MV-4-11 (cell line): Measurements from ENCODE around the gene CCDC6.
"Not testable (repeated sequence)": the region's sequence is repeated elsewhere in the genome, so short reads cannot be mapped to it uniquely, and the experiment has no call there.

Experiments
- DNase-seq: peaks from one replicate; lab custom pipeline; 2025; lab: John Stamatoyannopoulos, UW

Gene CCDC6

GRCh38 chr10:59906417-59907202 lies at the start of gene CCDC6:
CCDC6 (minus strand) TSS chr10:59906556; CDS start chr10:59906424, 132 bp downstream.
- peak; percentile 82 for DNase-seq

- no peak for DNase-seq
Measured at GRCh38 chr10:59954296-59954695, 47.9 kb upstream of the CCDC6 start.

GRCh38 chr10:59953711-59954110 lies 47.4 kb upstream of the CCDC6 start:
- DNase-seq = not testable (repeated sequence)

GRCh38 chr10:59950105-59950504 lies 43.7 kb upstream of the CCDC6 start:
- no peak for DNase-seq

- no peak for DNase-seq
Measured at GRCh38 chr10:59949608-59950007, 43.3 kb upstream of the CCDC6 start.

GRCh38 chr10:59945991-59946390 lies 39.6 kb upstream of the CCDC6 start:
- no peak for DNase-seq

GRCh38 chr10:59945590-59945989 lies 39.2 kb upstream of the CCDC6 start:
- DNase-seq = peak; percentile 12

- DNase-seq = no peak
Measured at GRCh38 chr10:59944339-59944935, 38.1 kb upstream of the CCDC6 start.

GRCh38 chr10:59942556-59942955 lies 36.2 kb upstream of the CCDC6 start:
- DNase-seq = no peak

GRCh38 chr10:59937720-59938119 lies 31.4 kb upstream of the CCDC6 start:
- DNase-seq = no peak

GRCh38 chr10:59934701-59935100 lies 28.3 kb upstream of the CCDC6 start:
- DNase-seq = peak; percentile 73

GRCh38 chr10:59930788-59931521 lies 24.6 kb upstream of the CCDC6 start:
- DNase-seq = not testable (repeated sequence)

- DNase-seq = no peak
Measured at GRCh38 chr10:59926086-59926485, 19.7 kb upstream of the CCDC6 start.

GRCh38 chr10:59922907-59923306 lies 16.6 kb upstream of the CCDC6 start:
- no peak for DNase-seq

- DNase-seq = no peak
Measured at GRCh38 chr10:59917922-59918321, 11.6 kb upstream of the CCDC6 start.

GRCh38 chr10:59913547-59914237 lies 7.3 kb upstream of the CCDC6 start:
- no peak for DNase-seq

- no peak for DNase-seq
Measured at GRCh38 chr10:59910867-59911266, 4.5 kb upstream of the CCDC6 start.

GRCh38 chr10:59909815-59910214 lies 3.5 kb upstream of the CCDC6 start:
- DNase-seq = no peak

- DNase-seq = no peak
Measured at GRCh38 chr10:59908808-59909143, 2.4 kb upstream of the CCDC6 start.

GRCh38 chr10:59907918-59908807 lies 1.8 kb upstream of the CCDC6 start:
- DNase-seq = peak; percentile 85

- no peak for DNase-seq
Measured at GRCh38 chr10:59907537-59907917, 1.2 kb upstream of the CCDC6 start.
